Subcutaneous adipose tissue (tissue), 4 donors: ENCODE data around the gene APOBEC3G. TPM values are rescaled to one million over a fixed set of nuclear protein-coding genes. Genes with fewer than 3 reads are reported as not detected.

Source experiments
- CTCF ChIP-seq: fragments of 450-650 bp; IDR thresholded peaks from one replicate; pipeline ENCODE4 v1.5.1; 2016; ENCODE audit warnings: low read depth, mild to moderate bottlenecking, control low read depth, antibody characterized with exemption, moderate library complexity
- total RNA-seq, 4 donors: library from RNA; depleted of rRNA; stranded (reverse); fragments of >200 nt; gene quantifications; one replicate each; pipeline ENCODE4 v1.1.0, GENCODE V29; 2016

APOBEC3G gene
- total RNA-seq, 4 donors from 2014 or later = 2.6 to 16.1 (median 8.9) TPM

- no peak for TF ChIP-seq CTCF
Observed at GRCh38 chr22:39041908-39042307, 35.2 kb upstream of the APOBEC3G start.

- TF ChIP-seq CTCF = no peak
Observed at GRCh38 chr22:39055658-39056057, 21.4 kb upstream of the APOBEC3G start.

GRCh38 chr22:39068033-39068785 lies 8.9 kb upstream of the APOBEC3G start:
- no peak for TF ChIP-seq CTCF

- TF ChIP-seq CTCF = no peak
Observed at GRCh38 chr22:39070186-39070585, 6.9 kb upstream of the APOBEC3G start.

- TF ChIP-seq CTCF = no peak
Observed at GRCh38 chr22:39073981-39074380, 3.1 kb upstream of the APOBEC3G start.

- no peak for TF ChIP-seq CTCF
Observed at GRCh38 chr22:39078329-39078728, 1.3 kb downstream of the APOBEC3G start.

GRCh38 chr22:39080052-39080762 lies 3.1 kb downstream of the APOBEC3G start:
- TF ChIP-seq CTCF = no peak
